NCI-H510A (cell line): ENCODE results near the gene TBCEL.
"Not testable (repeated sequence)": the region's sequence is repeated elsewhere in the genome, so short reads cannot be mapped to it uniquely, and the experiment has no call there.

ENCODE experiments used
- DNase-seq: peaks from one replicate; lab custom pipeline; 2025; lab: John Stamatoyannopoulos, UW

Gene TBCEL, protein sequence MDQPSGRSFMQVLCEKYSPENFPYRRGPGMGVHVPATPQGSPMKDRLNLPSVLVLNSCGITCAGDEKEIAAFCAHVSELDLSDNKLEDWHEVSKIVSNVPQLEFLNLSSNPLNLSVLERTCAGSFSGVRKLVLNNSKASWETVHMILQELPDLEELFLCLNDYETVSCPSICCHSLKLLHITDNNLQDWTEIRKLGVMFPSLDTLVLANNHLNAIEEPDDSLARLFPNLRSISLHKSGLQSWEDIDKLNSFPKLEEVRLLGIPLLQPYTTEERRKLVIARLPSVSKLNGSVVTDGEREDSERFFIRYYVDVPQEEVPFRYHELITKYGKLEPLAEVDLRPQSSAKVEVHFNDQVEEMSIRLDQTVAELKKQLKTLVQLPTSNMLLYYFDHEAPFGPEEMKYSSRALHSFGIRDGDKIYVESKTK

DNA sequence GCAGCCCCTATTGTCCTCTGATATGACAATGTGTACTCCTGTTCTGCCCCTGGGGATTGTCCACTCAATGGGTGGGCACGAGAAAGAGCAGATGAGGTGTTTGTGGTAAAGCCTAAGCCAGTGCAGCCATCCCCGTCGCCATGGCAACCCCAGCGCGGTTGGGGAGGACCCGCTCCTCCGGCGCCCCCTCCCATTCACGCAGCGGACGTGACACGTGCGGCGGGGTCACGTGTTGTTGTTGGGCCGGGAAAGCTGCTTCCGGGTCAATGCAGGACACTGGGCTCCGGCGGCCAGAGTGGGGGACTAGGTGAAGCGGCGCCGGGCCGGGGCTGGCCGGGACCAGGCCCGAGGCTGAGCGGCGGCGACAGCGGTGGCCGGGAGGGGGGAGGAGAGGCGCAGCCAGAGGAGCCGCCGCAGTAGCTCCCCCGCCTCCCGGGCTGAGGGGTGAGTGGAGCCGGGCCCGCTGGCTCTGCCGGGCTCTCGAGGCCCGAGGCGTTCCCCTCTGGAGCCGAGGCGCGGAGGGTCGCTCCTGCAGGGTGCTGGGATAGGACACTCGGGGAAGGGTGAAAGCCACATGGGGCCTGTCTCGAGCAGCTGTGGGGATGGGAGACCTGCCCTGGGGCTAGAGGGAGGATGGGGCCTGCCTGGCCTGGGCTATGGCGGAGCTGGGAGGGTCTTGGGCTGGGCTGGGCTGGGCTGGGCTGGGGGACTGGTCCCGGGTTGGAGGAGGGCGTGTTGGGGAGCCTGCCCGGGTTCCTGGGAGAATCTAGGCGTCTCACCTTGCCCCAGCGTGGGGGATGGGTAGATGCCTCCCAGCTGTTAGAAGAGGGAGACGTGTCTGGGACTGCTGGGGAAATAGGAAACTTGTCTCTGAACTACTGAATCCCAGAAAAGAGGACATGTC is at the start of gene TBCEL:
TBCEL (plus strand) TSS at position 255 of the 904 bp plus-strand sequence. CDS start 21,589 bp downstream, outside the sequence.
- DNase-seq, result no peak

DNA sequence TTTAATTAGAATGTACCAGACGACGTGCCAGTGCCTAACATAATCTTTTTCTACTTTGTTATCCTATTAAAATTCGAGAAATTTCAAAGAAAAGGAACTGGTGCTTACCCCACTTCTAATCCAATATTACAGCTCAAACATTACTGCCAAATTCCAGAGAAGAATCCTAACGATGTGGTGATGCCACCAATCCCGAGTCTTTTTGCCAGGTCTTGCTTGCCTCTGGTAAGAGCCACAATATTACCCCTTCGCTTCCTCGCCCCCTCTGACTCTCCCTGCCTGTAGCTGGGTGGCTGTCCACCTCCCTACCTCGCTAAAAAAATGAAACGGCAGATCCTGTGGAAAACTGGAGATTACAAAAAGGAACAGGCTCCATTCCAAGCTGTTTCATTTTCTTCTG is 49.4 kb upstream of the TBCEL start:
- DNase-seq, result no peak

GRCh38 chr11:120974965-120975364 is 48.9 kb upstream of the TBCEL start:
- no peak for DNase-seq

GRCh38 chr11:120977266-120978137 is 46.4 kb upstream of the TBCEL start:
- no peak for DNase-seq

- no peak for DNase-seq
These were observed 45.2 kb upstream of the TBCEL start for GRCh38 chr11:120978701-120979100.

DNA sequence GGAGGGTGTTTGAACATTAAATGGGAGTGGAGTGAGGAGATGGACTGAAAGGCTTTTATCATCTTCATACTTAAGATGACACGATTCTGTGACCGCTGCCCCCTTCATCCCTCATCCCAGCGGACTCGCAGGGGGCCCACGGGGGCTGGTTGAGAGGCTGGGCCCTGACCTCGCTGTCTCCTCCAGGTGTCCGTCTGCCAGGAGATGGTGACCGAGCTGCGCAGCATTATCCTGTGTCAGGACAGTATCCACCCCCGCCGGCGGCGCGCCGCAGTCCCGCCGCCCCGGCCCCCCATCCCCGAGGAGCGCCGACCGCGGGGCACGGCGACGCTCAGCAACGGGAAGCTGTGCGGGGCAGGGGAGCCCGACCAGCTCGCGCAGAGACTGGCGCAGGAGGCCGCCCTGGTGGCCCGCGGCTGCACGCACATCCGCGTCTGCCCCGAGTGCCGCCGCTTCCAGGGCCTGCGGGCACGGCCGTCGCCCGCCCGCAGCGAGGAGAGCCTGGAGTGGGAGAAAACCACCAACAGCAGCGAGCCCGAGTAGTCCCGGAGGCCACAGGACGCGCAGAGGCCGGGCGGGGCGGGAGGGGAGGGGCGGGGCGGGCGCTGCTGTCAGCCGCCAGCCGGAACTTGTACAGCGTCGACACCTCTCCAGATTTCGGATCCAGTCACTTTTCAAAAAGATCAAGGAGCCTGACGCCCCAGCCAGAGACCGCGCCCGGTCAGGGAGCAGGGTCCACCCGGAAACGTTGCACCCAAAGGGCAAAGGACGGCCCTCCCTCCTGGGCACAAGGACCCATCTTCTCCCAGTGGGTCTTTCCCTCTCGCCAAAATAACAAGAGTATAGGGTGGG is 38.0 kb upstream of the TBCEL start:
- DNase-seq, result no peak

- DNase-seq, result no peak
These were observed 35.3 kb upstream of the TBCEL start for GRCh38 chr11:120988603-120989002.

- DNase-seq, result no peak
These were observed 31.8 kb upstream of the TBCEL start for GRCh38 chr11:120991830-120992686.

DNA sequence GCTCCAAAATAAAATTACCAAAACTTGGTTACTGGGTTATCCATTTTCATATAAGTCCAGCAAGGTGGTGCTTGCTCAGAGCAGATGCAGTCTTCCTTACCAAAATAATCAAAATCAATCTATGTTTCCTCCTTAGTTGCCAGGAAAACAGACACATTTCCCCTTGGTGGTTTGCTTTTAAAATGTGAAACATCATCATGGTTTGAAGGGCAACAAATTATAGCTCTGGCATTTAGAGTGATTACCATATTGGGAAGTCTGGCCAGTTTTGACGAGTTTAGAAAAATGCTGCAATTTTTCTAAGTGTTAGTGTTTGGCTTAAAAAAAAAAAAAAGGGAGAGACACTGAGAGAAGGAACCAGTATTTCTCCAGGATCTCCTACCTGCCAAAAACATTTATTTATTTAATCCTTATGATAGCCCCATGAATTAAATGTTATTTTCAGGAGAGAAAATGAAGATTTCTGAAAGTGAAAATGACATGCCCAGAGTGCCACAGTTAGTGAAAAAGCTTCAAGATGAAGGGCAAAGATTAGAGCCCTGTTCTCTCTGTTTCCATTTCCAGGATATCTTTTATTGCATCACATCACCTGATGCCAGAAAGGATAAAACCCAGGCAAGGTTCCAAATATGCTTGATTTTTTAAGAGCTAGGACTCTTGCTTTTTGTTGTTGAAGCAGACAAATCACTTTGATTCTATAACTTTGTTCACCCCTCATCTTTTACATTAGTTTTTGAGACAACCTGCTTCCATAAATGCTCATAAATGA is 29.6 kb upstream of the TBCEL start:
- no peak for DNase-seq

DNA sequence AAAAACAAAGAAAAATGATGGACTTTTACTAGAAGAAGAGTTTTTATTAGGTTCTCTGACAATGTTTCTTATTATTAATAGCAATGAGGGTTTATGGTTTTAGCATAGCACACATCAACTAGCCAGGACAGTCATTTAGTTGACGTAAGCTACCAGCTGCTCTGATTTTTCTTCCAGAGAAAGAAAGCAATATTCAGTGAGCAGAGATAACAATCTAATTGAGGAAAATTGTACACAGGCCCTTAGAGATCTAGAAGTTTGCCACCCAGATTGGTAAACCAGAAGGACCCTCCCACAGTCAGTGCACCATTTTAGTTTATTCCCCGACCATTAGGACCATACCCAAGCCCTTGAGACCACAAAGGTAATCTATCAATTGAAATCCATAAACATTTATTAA is 28.7 kb upstream of the TBCEL start:
- DNase-seq, result no peak

- DNase-seq, result no peak
These were observed 26.9 kb upstream of the TBCEL start for GRCh38 chr11:120996973-120997372.

DNA sequence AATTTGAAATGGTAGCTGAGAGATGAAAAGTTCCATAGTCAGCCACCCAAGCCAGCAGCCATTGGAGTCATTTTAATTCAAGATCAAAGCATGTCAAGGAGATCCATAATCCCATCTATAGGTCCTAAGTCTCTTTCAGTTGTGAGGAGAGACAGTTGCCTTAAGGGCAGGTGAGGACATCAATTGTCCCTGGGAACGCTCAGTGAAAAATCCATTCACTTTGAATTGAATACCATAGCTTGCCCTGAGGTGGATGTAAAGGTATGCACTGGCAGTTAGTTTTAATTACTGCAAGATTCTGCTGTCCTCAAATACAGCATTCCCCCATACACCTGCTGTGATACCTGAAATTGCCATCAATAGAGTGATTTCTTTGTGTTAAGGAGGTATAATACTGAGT is 25.3 kb upstream of the TBCEL start:
- no peak for DNase-seq

GRCh38 chr11:121004206-121004840 is 19.6 kb upstream of the TBCEL start:
- DNase-seq, result no peak

DNA sequence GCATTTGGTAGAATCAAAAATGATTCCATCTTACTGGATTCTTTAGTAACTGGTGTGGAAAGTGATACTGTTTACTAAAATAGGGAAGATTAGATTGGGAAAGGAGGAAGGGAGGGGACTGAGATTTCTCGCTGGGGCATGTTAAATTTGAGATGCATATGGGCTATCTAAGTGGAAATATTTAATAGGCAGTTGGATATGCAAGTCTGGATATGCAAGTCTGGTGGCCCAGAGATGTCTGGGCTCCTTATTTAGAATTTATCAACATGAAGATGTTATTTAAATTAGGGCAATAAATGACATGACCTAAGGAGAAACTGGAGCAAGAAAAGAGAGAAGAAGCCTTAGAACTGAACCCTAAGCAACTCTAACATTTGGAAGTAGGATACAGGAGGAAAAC is 17.0 kb upstream of the TBCEL start:
- no peak for DNase-seq

- no peak for DNase-seq
These were observed 15.4 kb upstream of the TBCEL start for GRCh38 chr11:121008551-121008950.

- DNase-seq, result no peak
These were observed 11.8 kb upstream of the TBCEL start for GRCh38 chr11:121012091-121012490.

- no peak for DNase-seq
These were observed 5.2 kb upstream of the TBCEL start for GRCh38 chr11:121018746-121019145.

GRCh38 chr11:121021718-121022117 is 2.2 kb upstream of the TBCEL start:
- not testable (repeated sequence) for DNase-seq

DNA sequence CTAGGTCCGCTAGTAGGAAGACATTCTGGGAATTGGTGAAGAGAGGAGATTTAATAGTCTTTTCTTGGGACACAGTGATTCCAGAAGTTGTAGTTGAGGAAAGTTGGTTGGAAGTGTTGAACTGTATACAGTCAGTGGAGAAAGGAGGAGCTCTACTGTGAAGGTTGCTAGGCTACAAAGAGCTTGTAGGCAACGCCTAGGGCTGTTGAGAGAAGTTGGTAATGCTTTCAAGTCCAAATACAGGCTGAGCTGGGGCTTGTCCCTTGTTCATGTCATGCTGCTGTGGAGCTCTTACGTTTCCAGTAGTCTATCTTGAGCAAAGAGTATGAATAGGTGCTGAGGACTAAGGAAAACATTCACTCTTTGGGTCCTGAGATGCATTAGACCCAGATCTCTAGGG is 1.1 kb downstream of the TBCEL start:
- DNase-seq, result no peak
